Measurements from ENCODE around the gene PDIA6.

The PDIA6 gene

GRCh38 chr2:10764096-10764785 lies 48.3 kb downstream of the PDIA6 start:
- no peak for DNase-seq (ENCODE audit: low spot score)

- no peak for DNase-seq (ENCODE audit: low spot score)
Measured at GRCh38 chr2:10763461-10763800, 49.2 kb downstream of the PDIA6 start.

- DNase-seq (ENCODE audit: low spot score), result no peak
Measured at GRCh38 chr2:10762651-10763460, 49.7 kb downstream of the PDIA6 start.

- no peak for DNase-seq (ENCODE audit: low spot score)
Measured at GRCh38 chr2:10761591-10761990, 51.0 kb downstream of the PDIA6 start.

GRCh38 chr2:10760794-10761504 lies 51.6 kb downstream of the PDIA6 start:
- DNase-seq (ENCODE audit: low spot score), result no peak

- DNase-seq (ENCODE audit: low spot score), result no peak
Measured at GRCh38 chr2:10759151-10759714, 53.4 kb downstream of the PDIA6 start.

- no peak for DNase-seq (ENCODE audit: low spot score)
Measured at GRCh38 chr2:10757814-10758286, 54.7 kb downstream of the PDIA6 start.

- DNase-seq (ENCODE audit: low spot score), result no peak
Measured at GRCh38 chr2:10755621-10756020, 57.0 kb downstream of the PDIA6 start.

- DNase-seq (ENCODE audit: low spot score), result no peak
Measured at GRCh38 chr2:10753876-10754275, 58.7 kb downstream of the PDIA6 start.

- DNase-seq (ENCODE audit: low spot score), result no peak
Measured at GRCh38 chr2:10753156-10753555, 59.4 kb downstream of the PDIA6 start.

GRCh38 chr2:10752236-10752635 lies 60.3 kb downstream of the PDIA6 start:
- DNase-seq (ENCODE audit: low spot score), result no peak

- no peak for DNase-seq (ENCODE audit: low spot score)
Measured at GRCh38 chr2:10750610-10751009, 62.0 kb downstream of the PDIA6 start.

GRCh38 chr2:10742666-10743065 lies 69.9 kb downstream of the PDIA6 start:
- DNase-seq (ENCODE audit: low spot score), result no peak

- DNase-seq (ENCODE audit: low spot score), result no peak
Measured at GRCh38 chr2:10741139-10741538, 71.4 kb downstream of the PDIA6 start.

GRCh38 chr2:10740226-10740625 lies 72.4 kb downstream of the PDIA6 start:
- DNase-seq (ENCODE audit: low spot score), result no peak

GRCh38 chr2:10738192-10738591 lies 74.4 kb downstream of the PDIA6 start:
- DNase-seq (ENCODE audit: low spot score), result no peak

GRCh38 chr2:10733980-10734379 lies 78.6 kb downstream of the PDIA6 start:
- no peak for DNase-seq (ENCODE audit: low spot score)

- no peak for DNase-seq (ENCODE audit: low spot score)
Measured at GRCh38 chr2:10733566-10733925, 79.0 kb downstream of the PDIA6 start.

All from AG08396 (cell line).